Endodermal cell (in vitro differentiated cells): ENCODE data around the gene PABPN1L. TPM values are rescaled to one million over a fixed set of nuclear protein-coding genes. Genes with fewer than 3 reads are reported as not detected.

Experiments
- DNase-seq: peaks from one replicate; pipeline ENCODE4 v3.0.0-alpha.2; 2017
- H3K27ac ChIP-seq: 2 replicates; pipeline ENCODE4 v1.5.1; 2013; ENCODE audit warnings: mild to moderate bottlenecking, low read depth, low read length, moderate library complexity
- H3K27me3 ChIP-seq: 2 replicates; pipeline ENCODE4 v1.6.1; 2013; ENCODE audit warnings: mild to moderate bottlenecking, low read length, moderate library complexity; ENCODE audit not compliant: insufficient read depth, control insufficient read depth, poor library complexity, severe bottlenecking
- H3K36me3 ChIP-seq: 2 replicates; pipeline ENCODE4 v1.7.0; 2013; ENCODE audit warnings: mild to moderate bottlenecking, low read length, moderate library complexity; ENCODE audit not compliant: control insufficient read depth, insufficient read depth
- H3K4me1 ChIP-seq: one replicate; pipeline ENCODE4 v1.7.0; 2013; ENCODE audit warnings: low read length; ENCODE audit not compliant: control insufficient read depth, insufficient read depth
- H3K4me3 ChIP-seq: 2 replicates; pipeline ENCODE4 v1.5.1; 2013; ENCODE audit warnings: mild to moderate bottlenecking, low read length, moderate library complexity
- H3K9ac ChIP-seq: 2 replicates; pipeline ENCODE4 v1.6.1; 2013; ENCODE audit warnings: mild to moderate bottlenecking, low read length, moderate library complexity; ENCODE audit not compliant: poor library complexity, severe bottlenecking; ENCODE audit errors: extremely low read depth
- H3K9me3 ChIP-seq: 2 replicates; pipeline ENCODE4 v1.6.1; 2013; ENCODE audit warnings: mild to moderate bottlenecking, low read length, moderate library complexity; ENCODE audit not compliant: control insufficient read depth
- H3K27ac Mint-ChIP-seq: 2 replicates; pipeline ENCODE4 v1.8.0; 2020; ENCODE audit warnings: mixed read lengths
- H3K27me3 Mint-ChIP-seq: 2 replicates; pipeline ENCODE4 v1.8.0; 2021; ENCODE audit warnings: mild to moderate bottlenecking, mixed read lengths; ENCODE audit not compliant: insufficient read depth
- H3K36me3 Mint-ChIP-seq: 2 replicates; pipeline ENCODE4 v1.8.0; 2020; ENCODE audit warnings: low read depth, mixed read lengths
- H3K4me1 Mint-ChIP-seq: 2 replicates; pipeline ENCODE4 v1.8.0; 2020; ENCODE audit warnings: mixed read lengths
- H3K4me3 Mint-ChIP-seq: 2 replicates; pipeline ENCODE4 v1.8.0; 2020; ENCODE audit warnings: mild to moderate bottlenecking, moderate library complexity, mixed read lengths
- H3K9me3 Mint-ChIP-seq: 2 replicates; pipeline ENCODE4 v1.8.0; 2020; ENCODE audit warnings: mild to moderate bottlenecking, mixed read lengths
- WGBS, 2 experiments: methylation state at CpG; one replicate each; pipeline versions ENCODE4 v1.1.5 to v1.1.7; 2013; ENCODE audit warnings: missing lambda C conversion rate in 2 of 2, mixed read lengths in 1 of 2; ENCODE audit not compliant: insufficient coverage in 1 of 2, insufficient read length in 1 of 2; 5-methylcytosine and 5-hydroxymethylcytosine counted together
- total RNA-seq, 2 donors: library from RNA; stranded (reverse); fragmentation: NEBNext Ultra II Directional in 1 of 2; extraction: Animal tissue kit (Norgen Biotek cat#: 25700) in 1 of 2; gene quantifications; 2 replicates in 1 of 2; 3 replicates in 1 of 2; pipeline ENCODE4 v1.2.1, GENCODE V29; 2021
- TF ChIP-seq, protein P1 (sequence below): fragments of 200-600 bp; sonication (generic); conservative IDR thresholded peaks from 2 replicates; pipeline ENCODE4 v1.5.0; 2021; ENCODE audit warnings: antibody characterized with exemption, mild to moderate bottlenecking

Gene PABPN1L
- total RNA-seq, 2 donors from 2014 or later = not detected

DNA sequence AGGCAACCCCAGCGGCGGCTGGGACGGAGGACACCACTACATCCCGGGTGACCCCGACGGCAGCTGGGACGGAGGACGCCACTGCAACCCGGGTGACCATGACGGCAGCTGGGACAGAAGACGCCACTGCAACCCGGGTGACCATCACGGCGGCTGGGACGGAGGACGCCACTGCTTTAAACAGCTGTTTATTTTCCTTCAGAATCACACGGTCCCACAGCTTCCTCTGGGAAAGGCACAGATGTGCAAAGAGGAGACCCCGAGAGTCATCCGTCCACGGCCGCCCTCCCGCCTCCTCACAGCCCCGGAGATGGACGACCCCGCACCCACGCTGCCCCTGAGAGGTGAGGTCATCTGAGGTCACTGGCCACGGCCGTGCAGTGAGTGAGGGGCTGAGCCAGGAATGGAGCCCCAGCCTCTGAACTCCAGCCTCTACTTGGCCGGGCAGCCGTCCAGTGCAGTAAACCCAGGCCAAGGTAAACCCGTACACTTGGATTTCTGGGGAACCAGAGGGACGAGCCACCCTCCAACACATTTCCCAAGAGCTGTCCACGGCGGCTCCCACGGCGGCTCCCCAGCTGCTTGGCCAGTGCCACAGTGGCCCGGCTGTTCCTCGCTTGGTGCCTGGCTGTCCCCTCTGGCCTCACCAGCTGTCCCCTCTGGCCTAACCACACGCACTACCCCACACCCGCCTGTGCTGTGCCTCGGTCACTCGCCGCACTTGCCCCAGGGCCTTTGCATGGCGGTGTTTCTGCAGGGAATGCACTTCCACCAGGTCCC is 43.2 kb upstream of the PABPN1L start:
- no peaks in the 10 kb centered on the region for H3K27me3 Mint-ChIP-seq
- H3K4me3 Mint-ChIP-seq = no peak overlapping the region
- H3K9me3 ChIP-seq = no peaks in the 10 kb centered on the region
- TF ChIP-seq, protein P1, sequence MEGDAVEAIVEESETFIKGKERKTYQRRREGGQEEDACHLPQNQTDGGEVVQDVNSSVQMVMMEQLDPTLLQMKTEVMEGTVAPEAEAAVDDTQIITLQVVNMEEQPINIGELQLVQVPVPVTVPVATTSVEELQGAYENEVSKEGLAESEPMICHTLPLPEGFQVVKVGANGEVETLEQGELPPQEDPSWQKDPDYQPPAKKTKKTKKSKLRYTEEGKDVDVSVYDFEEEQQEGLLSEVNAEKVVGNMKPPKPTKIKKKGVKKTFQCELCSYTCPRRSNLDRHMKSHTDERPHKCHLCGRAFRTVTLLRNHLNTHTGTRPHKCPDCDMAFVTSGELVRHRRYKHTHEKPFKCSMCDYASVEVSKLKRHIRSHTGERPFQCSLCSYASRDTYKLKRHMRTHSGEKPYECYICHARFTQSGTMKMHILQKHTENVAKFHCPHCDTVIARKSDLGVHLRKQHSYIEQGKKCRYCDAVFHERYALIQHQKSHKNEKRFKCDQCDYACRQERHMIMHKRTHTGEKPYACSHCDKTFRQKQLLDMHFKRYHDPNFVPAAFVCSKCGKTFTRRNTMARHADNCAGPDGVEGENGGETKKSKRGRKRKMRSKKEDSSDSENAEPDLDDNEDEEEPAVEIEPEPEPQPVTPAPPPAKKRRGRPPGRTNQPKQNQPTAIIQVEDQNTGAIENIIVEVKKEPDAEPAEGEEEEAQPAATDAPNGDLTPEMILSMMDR = no peak
- no peak overlapping the region for H3K27ac Mint-ChIP-seq
- no peak overlapping the region for H3K27ac ChIP-seq
- no peak for DNase-seq
- H3K4me1 Mint-ChIP-seq = no peaks in the 10 kb centered on the region
- H3K9me3 Mint-ChIP-seq = no peaks in the 10 kb centered on the region
- H3K27me3 ChIP-seq = no peaks in the 10 kb centered on the region
- no peaks in the 10 kb centered on the region for H3K36me3 ChIP-seq
- H3K4me3 ChIP-seq = no peak overlapping the region
- no peaks in the 10 kb centered on the region for H3K4me1 ChIP-seq
- 86 to 90% methylated on average over 26 to 44 of the region's 44 CpGs for WGBS, 2 experiments
- no peak overlapping the region for H3K9ac ChIP-seq
- H3K36me3 Mint-ChIP-seq = no peaks in the 10 kb centered on the region

DNA sequence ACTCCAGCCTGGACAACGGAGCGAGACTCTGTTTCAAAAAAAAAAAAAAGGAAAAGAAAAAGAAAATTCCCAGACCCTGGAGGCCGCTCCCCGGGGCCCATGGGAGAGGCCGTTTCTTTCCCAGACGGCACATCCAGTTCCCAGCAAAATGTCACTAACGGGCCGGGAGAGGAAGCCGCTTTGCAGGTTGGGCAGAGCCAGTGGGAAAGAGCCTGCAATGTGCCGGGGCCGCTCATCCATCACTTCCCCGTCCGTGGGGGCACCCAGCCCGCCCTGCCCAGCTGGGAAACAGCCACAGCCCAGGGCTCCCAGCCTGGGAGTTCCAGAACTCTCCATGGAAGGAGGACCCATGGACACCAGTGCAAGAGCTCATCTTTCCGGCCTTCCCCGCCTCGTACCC is 41.8 kb upstream of the PABPN1L start:
- no peaks in the 10 kb centered on the region for H3K4me1 ChIP-seq
- 87 to 89% methylated on average over 12 to 17 of the region's 17 CpGs for WGBS, 2 experiments

DNA sequence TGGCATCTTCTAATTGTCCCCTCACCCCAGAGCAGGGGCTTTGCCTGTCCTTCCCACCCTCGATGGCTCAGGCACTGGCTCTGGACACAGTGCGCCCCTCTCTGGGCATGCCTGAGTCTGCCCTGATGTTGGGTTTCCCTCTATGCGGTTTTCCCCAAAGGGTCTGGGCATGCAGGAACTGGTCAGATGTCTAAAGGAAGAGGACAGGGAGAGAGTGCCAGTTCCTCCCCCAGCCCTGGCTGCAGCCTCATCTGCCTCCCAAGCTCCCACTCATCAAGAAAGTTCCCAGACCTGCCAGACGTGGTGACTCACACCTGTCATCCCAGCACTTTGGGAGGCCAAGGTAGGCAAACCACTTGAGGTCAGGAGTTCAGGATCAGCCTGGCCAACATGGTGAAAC is 41.3 kb upstream of the PABPN1L start:
- H3K36me3 Mint-ChIP-seq = no peaks in the 10 kb centered on the region
- H3K4me3 Mint-ChIP-seq = no peak overlapping the region
- H3K4me3 ChIP-seq = no peak overlapping the region
- H3K27ac ChIP-seq = no peak overlapping the region
- TF ChIP-seq, protein P1 = no peak
- no peaks in the 10 kb centered on the region for H3K9me3 Mint-ChIP-seq
- no peaks in the 10 kb centered on the region for H3K27me3 ChIP-seq
- no peak overlapping the region for H3K9ac ChIP-seq
- 75 to 78% methylated on average over 4 of the region's 4 CpGs for WGBS, 2 experiments
- no peaks in the 10 kb centered on the region for H3K4me1 Mint-ChIP-seq
- no peak for DNase-seq
- H3K9me3 ChIP-seq = no peaks in the 10 kb centered on the region
- H3K36me3 ChIP-seq = no peaks in the 10 kb centered on the region
- H3K4me1 ChIP-seq = no peaks in the 10 kb centered on the region
- H3K27me3 Mint-ChIP-seq = no peaks in the 10 kb centered on the region
- H3K27ac Mint-ChIP-seq = no peak overlapping the region

More for the DNA sequence above, 41.8 kb upstream of the PABPN1L start:
- DNase-seq = no peak
- no peaks in the 10 kb centered on the region for H3K36me3 Mint-ChIP-seq
- H3K4me3 Mint-ChIP-seq = no peak overlapping the region
- no peaks in the 10 kb centered on the region for H3K4me1 Mint-ChIP-seq
- Histone ChIP-seq H3K27ac (no peak overlapping the region), H3K4me3 (no peak overlapping the region), H3K9ac (no peak overlapping the region), H3K9me3 (no peaks in the 10 kb centered on the region), H3K36me3 (no peaks in the 10 kb centered on the region), H3K27me3 (no peaks in the 10 kb centered on the region)
- H3K27ac Mint-ChIP-seq = no peak overlapping the region
- TF ChIP-seq, protein P1 = no peak
- H3K27me3 Mint-ChIP-seq = no peaks in the 10 kb centered on the region
- no peaks in the 10 kb centered on the region for H3K9me3 Mint-ChIP-seq
